HG02798 (cell line): ENCODE results near the gene RAVER2.

Source experiments
- ATAC-seq: cut with Tn5 transposase; IDR thresholded peaks from one replicate; pipeline ENCODE4 v1.9.1; 2021; ENCODE audit warnings: mild to moderate bottlenecking; ENCODE audit not compliant: unreplicated experiment, poor library complexity

Gene RAVER2

GRCh38 chr1:64842224-64842623 lies 97.3 kb downstream of the RAVER2 start:
- no peak for ATAC-seq

GRCh38 chr1:64843675-64844074 lies 98.8 kb downstream of the RAVER2 start:
- no peak for ATAC-seq

- ATAC-seq: no peak
Measured at GRCh38 chr1:64844175-64844574, 99.3 kb downstream of the RAVER2 start.

GRCh38 chr1:64844609-64845008 lies 99.7 kb downstream of the RAVER2 start:
- no peak for ATAC-seq

- no peak for ATAC-seq
Measured at GRCh38 chr1:64845831-64846425, 101.1 kb downstream of the RAVER2 start.

GRCh38 chr1:64846573-64847430 lies 101.9 kb downstream of the RAVER2 start:
- ATAC-seq: no peak

GRCh38 chr1:64847666-64848065 lies 102.8 kb downstream of the RAVER2 start:
- no peak for ATAC-seq

- no peak for ATAC-seq
Measured at GRCh38 chr1:64848136-64848535, 103.3 kb downstream of the RAVER2 start.

GRCh38 chr1:64848803-64849202 lies 103.9 kb downstream of the RAVER2 start:
- no peak for ATAC-seq

GRCh38 chr1:64849942-64850341 lies 105.1 kb downstream of the RAVER2 start:
- no peak for ATAC-seq

GRCh38 chr1:64850846-64851245 lies 106.0 kb downstream of the RAVER2 start:
- ATAC-seq: no peak

GRCh38 chr1:64851664-64852063 lies 106.8 kb downstream of the RAVER2 start:
- ATAC-seq: no peak

GRCh38 chr1:64854674-64855073 lies 109.8 kb downstream of the RAVER2 start:
- no peak for ATAC-seq

GRCh38 chr1:64855557-64855956 lies 110.7 kb downstream of the RAVER2 start:
- ATAC-seq: no peak

GRCh38 chr1:64856553-64856952 lies 111.7 kb downstream of the RAVER2 start:
- ATAC-seq: no peak

- ATAC-seq: no peak
Measured at GRCh38 chr1:64857347-64857746, 112.5 kb downstream of the RAVER2 start.

GRCh38 chr1:64861611-64862010 lies 116.7 kb downstream of the RAVER2 start:
- ATAC-seq: no peak

GRCh38 chr1:64864018-64864940 lies 119.4 kb downstream of the RAVER2 start:
- ATAC-seq: peak; percentile 100

GRCh38 chr1:64865105-64865757 lies 120.4 kb downstream of the RAVER2 start:
- no peak for ATAC-seq

- no peak for ATAC-seq
Measured at GRCh38 chr1:64866689-64867088, 121.8 kb downstream of the RAVER2 start.
